Activated T-helper 2 cell treated with anti-CD3 and anti-CD28 coated beads, Interferon-gamma antibody, Interleukin-2, Interleukin-4, amounts not matched to agents 10 μg/mL and 5 μg/mL and 100 μg/mL, durations not matched to agents 14 hours and 24 hours and 36 hours (primary cell): ENCODE measurements around the gene G6PD. TPM values are rescaled to one million over a fixed set of nuclear protein-coding genes. Genes with fewer than 3 reads are reported as not detected.
"Not testable (repeated sequence)": the region's sequence is repeated elsewhere in the genome, so short reads cannot be mapped to it uniquely, and the experiment has no call there.

ENCODE experiments used
- DNase-seq: peaks from one replicate; pipeline ENCODE4 v3.0.0; 2021; ENCODE audit warnings: low spot score
- H3K27ac Mint-ChIP-seq: one replicate; pipeline ENCODE4 v1.8.0; 2021; ENCODE audit warnings: mixed read lengths
- H3K27me3 Mint-ChIP-seq: one replicate; pipeline ENCODE4 v1.8.0; 2021; ENCODE audit warnings: low read depth, mixed read lengths
- H3K36me3 Mint-ChIP-seq: one replicate; pipeline ENCODE4 v1.8.0; 2021; ENCODE audit warnings: low read depth, mixed read lengths
- H3K4me1 Mint-ChIP-seq: one replicate; pipeline ENCODE4 v1.8.0; 2021; ENCODE audit warnings: low read depth, mixed read lengths
- H3K4me3 Mint-ChIP-seq: one replicate; pipeline ENCODE4 v1.8.0; 2021; ENCODE audit warnings: low read depth, mild to moderate bottlenecking, moderate library complexity, mixed read lengths
- H3K9me3 Mint-ChIP-seq: one replicate; pipeline ENCODE4 v1.8.0; 2021; ENCODE audit warnings: mixed read lengths
- intact Hi-C: fragments of 100-400 bp; cut with micrococcal nuclease; formaldehyde crosslinking; loops from one replicate; pipeline ENCODE4 v1.15.1; 2023
- total RNA-seq: library from RNA; stranded (reverse); gene quantifications from 2 replicates; pipeline ENCODE4 v1.2.3, GENCODE V29; 2022

The G6PD gene
- total RNA-seq, 1 donor from 2014 or later, result 82.8 TPM

- H3K27ac Mint-ChIP-seq, DNase-seq, H3K27me3 Mint-ChIP-seq, H3K36me3 Mint-ChIP-seq, H3K9me3 Mint-ChIP-seq, H3K4me3 Mint-ChIP-seq, H3K4me1 Mint-ChIP-seq, intact Hi-C loops: not testable (repeated sequence)
Observed at GRCh38 chrX:154558896-154559295, 12.2 kb upstream of the G6PD start.

DNA sequence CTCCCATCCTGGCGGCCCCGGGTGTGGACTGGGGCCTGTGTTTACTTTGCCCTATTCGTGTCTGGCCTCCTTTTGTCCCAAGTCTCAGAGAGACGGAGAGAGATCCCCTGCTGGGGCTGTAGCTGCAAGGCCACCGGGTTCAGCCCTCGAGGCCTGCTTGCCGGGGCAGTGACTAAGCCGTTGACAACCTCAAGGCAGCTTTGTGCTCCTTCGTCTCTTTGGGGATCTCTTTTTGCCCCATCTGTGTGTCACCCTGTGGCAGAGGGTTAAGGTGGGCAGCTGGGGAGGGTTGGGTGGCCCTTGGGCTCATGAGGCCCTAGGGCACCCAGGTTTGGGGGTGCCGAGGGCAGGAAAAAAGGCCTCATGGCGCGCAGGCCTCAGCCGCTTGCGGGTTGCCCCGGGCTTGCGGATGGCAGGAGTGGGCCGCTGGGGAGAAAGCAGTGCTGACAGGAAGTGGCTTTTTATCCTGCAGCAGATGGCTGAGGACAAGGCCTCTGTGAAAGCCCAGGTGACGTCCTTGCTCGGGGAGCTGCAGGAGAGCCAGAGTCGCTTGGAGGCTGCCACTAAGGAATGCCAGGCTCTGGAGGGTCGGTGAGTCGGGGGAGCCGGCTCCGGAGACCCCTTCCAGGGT, 11.5 kb upstream of the G6PD start:
- DNase-seq, H3K27ac Mint-ChIP-seq, intact Hi-C loops, H3K4me1 Mint-ChIP-seq, H3K27me3 Mint-ChIP-seq, H3K9me3 Mint-ChIP-seq, H3K4me3 Mint-ChIP-seq: not testable (repeated sequence)
- peaks cover 10% of the 10 kb centered on the region for H3K36me3 Mint-ChIP-seq

DNA sequence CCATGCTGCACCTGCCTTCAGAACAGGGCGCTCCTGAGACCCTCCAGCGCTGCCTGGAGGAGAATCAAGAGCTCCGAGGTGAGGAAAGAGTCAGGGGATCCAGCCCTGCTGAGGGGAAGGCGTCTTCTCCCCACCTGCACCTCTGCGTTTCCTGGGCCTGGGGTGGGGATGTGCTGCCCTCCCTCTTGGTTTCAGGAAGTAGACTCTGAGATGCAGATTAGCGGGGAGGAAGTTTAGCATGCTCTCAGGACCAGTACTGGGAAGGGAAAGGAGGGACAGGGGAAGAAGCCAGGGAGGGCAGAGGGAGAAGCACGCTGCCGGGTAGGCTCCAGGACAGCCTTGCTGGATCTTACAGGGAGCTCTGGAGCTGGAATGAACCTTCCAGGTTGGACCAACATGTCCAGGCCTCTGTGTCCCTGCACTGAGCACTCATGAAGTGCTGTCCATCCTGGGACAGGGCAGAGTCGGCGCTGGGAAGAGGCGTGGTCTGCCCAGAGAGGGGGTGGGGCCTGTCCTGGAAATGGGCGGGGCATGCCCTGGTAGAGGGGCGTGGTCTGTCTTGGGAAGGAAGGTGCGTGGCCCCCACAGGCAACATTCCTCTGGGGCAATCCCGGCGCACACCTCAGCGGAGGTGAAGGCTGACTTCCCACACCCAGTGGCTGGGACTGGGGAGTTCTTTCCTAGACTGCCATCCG, 5.6 kb upstream of the G6PD start:
- intact Hi-C loops, DNase-seq, H3K27me3 Mint-ChIP-seq, H3K9me3 Mint-ChIP-seq, H3K27ac Mint-ChIP-seq, H3K4me3 Mint-ChIP-seq: not testable (repeated sequence)
- peaks cover 17% of the 10 kb centered on the region for H3K4me1 Mint-ChIP-seq
- peaks cover 41% of the 10 kb centered on the region for H3K36me3 Mint-ChIP-seq

DNA sequence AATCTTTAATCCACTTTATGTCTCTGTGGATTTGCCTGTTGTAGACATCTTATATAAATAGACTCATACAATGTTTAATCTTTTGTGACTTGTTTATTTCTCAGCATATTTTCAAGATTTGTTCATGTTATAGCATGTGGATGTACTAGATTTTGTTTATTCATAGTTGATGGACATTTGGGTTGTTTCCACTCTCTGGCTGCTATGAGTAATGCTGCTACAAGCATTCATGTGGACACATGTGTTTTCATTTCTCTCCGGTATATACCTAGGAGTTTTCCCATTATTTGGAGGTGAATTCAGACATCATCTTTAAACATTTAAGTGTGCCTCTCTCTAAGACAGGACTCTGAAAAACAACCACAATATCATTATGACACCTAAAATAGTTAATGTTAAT, 3.1 kb upstream of the G6PD start:
- H3K9me3 Mint-ChIP-seq, result no peaks in the 10 kb centered on the region
- no peaks in the 10 kb centered on the region for H3K27me3 Mint-ChIP-seq
- no peak for DNase-seq
- H3K4me1 Mint-ChIP-seq, result peaks cover 21% of the 10 kb centered on the region
- intact Hi-C loops, result no loop called here
- peaks cover 46% of the 10 kb centered on the region for H3K36me3 Mint-ChIP-seq
- H3K4me3 Mint-ChIP-seq, result peak overlapping the region; percentile 42
- no peak overlapping the region for H3K27ac Mint-ChIP-seq

- H3K27ac Mint-ChIP-seq, result peak overlapping the region; percentile 95
- intact Hi-C loops, result no loop called here
- no peaks in the 10 kb centered on the region for H3K27me3 Mint-ChIP-seq
Observed at GRCh38 chrX:154548028-154548316, 1.3 kb upstream of the G6PD start.

GRCh38 chrX:154547245-154548027, 790 bp upstream of the G6PD start, which contains the start of gene IKBKG:
Gene IKBKG, plus strand, starts transcription at chrX:154547620. Its CDS starts 4,383 bp downstream, at chrX:154552003.
- intact Hi-C loops, result no loop called here
- Mint-ChIP-seq H3K36me3 (peaks cover 44% of the 10 kb centered on the region), H3K4me1 (peaks cover 24% of the 10 kb centered on the region), H3K9me3 (no peaks in the 10 kb centered on the region), H3K27me3 (no peaks in the 10 kb centered on the region), H3K4me3 (peak within 1 kb of the TSS; percentile 94), H3K27ac (peak within 1 kb of the TSS; percentile 95)
- DNase-seq, result peak; percentile 86

More at GRCh38 chrX:154548028-154548316, 1.3 kb upstream of the G6PD start:
- H3K4me1 Mint-ChIP-seq, result peaks cover 20% of the 10 kb centered on the region
- no peaks in the 10 kb centered on the region for H3K9me3 Mint-ChIP-seq
- H3K36me3 Mint-ChIP-seq, result peaks cover 42% of the 10 kb centered on the region
- H3K4me3 Mint-ChIP-seq, result peak overlapping the region; percentile 94
- no peak for DNase-seq

DNA sequence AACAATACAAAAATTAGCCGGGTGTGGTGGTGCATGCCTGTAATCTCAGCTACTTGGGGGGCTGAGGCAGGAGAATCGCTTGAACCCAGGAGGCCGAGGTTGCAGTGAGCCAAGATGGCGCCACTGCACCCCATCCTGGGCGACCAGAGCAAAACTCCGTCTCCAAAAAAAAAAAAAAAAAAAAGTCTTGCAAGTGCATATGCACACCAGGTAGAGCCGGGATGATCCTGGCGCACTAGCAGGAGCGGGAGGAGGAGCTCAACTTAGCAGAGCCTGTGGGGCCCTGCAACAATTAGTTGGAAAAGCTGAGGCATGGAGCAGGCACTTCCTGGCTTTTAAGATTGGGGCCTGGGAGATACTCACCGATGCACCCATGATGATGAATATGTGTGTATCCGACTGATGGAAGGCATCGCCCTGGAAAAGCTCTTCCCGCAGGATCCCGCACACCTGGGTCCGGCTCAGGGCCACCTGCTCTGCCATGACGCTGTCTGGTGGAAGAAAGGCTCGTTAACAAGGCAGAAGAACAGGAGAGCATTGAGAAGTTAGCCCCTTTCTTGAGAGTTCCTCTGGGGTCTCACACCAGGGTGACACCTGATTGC, 872 bp downstream of the G6PD start:
- Mint-ChIP-seq H3K9me3 (no peaks in the 10 kb centered on the region), H3K4me1 (peaks cover 27% of the 10 kb centered on the region), H3K4me3 (peak overlapping the region; percentile 73), H3K27me3 (no peaks in the 10 kb centered on the region), H3K27ac (peak overlapping the region; percentile 12), H3K36me3 (peaks cover 34% of the 10 kb centered on the region)
- no peak for DNase-seq
- intact Hi-C loops, result no loop called here

GRCh38 chrX:154542723-154543424, 3.8 kb downstream of the G6PD start:
- no peaks in the 10 kb centered on the region for H3K27me3 Mint-ChIP-seq
- H3K27ac Mint-ChIP-seq, result peak overlapping the region; percentile 84
- H3K36me3 Mint-ChIP-seq, result peaks cover 23% of the 10 kb centered on the region
- H3K4me3 Mint-ChIP-seq, result peak overlapping the region; percentile 70
- peaks cover 18% of the 10 kb centered on the region for H3K4me1 Mint-ChIP-seq
- H3K9me3 Mint-ChIP-seq, result no peaks in the 10 kb centered on the region
- intact Hi-C loops, result no loop called here
- no peak for DNase-seq

DNA sequence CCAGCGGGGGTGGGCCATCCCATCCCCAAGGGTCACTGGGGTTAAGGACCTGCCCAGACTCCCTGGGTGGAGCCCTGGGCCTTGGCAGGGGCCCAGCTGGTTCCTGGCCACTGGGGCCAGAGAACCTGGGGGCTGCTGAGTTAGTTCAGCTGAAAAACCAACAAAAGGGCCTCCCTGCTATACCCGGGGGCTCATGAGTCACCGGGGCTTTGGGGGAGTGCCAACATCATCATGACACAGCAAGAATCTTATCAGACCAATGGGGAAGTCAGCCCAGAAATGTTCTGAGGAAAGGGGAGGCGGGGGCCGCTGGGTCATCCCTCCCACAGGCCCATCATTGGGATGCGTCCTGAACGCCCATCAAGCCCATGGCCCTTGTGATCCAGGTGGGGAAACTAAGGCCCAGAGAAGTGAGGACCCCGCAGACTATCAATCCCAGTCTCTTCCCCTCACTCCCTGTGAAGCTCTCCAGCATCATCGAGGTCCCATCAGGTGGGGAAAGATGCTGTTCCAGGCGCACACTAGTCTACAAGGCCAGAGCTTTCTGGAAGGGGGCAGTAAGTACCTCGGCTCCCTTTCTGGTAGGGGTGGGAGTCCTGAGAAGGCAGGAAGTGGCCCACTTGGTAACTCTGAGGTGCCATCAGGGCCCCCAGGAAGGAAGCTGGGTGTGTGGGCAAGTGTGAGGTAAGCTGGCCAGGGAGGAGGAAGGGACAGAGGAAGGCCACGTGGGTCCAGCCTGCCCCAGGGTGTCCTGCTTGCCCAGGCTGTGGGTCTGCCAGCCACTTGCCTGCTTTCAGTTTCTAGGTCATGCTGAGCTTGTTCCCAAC, 4.5 kb downstream of the G6PD start:
- peak overlapping the region; percentile 70 for H3K4me3 Mint-ChIP-seq
- DNase-seq, result no peak
- peaks cover 22% of the 10 kb centered on the region for H3K36me3 Mint-ChIP-seq
- peaks cover 20% of the 10 kb centered on the region for H3K4me1 Mint-ChIP-seq
- intact Hi-C loops, result no loop called here
- H3K27ac Mint-ChIP-seq, result peak overlapping the region; percentile 84
- no peaks in the 10 kb centered on the region for H3K27me3 Mint-ChIP-seq
- H3K9me3 Mint-ChIP-seq, result no peaks in the 10 kb centered on the region

DNA sequence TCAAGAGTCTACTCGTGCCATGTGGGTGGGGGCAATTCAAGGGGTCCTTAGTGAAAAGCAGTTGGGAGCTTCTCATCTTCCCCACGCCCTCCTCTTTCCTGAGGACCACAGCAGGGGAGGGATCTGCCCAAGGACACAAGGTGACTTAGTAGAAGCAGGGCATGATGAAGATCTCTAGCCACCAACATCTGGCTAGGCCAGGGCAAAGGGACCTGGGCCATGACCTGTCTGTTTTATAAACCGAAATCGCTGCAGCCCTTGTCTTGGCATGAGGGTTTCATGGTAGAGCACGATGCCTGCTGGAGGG, 5.1 kb downstream of the G6PD start:
- no peak for DNase-seq
- peaks cover 20% of the 10 kb centered on the region for H3K4me1 Mint-ChIP-seq
- intact Hi-C loops, result no loop called here
- H3K36me3 Mint-ChIP-seq, result peaks cover 22% of the 10 kb centered on the region
- peak overlapping the region; percentile 84 for H3K27ac Mint-ChIP-seq
- no peaks in the 10 kb centered on the region for H3K27me3 Mint-ChIP-seq
- no peaks in the 10 kb centered on the region for H3K9me3 Mint-ChIP-seq
- no peak overlapping the region for H3K4me3 Mint-ChIP-seq

DNA sequence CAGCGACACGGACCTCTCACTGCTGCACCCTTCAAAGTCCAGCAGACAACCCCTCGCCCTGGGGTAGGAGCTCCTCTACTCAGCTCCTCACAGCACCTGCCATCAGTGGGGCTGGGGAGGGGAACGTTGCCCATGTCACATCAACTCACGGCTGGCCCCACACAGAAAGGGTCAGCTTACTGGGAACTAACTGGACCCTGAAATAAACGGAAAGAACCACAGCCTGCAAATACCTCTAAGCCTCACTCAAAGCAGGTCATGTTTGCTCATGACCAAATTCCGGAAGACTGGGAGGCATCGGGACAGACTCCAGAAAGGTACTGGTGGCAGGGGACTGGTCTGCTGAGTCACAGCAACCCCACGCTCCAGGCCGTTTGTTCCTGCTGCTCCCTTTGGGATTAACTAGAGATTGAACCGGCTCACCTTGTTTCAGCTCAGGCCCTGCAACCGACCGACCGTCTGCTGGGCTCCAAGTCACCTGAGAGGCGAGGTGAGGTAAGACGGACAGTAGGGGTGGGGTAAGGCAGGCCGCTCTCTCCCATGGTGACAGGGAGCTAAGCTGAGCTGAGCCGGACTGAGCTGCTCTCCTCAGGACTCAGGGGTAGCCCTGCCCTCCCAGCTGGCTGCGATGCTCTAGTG, 5.6 kb downstream of the G6PD start:
- Mint-ChIP-seq H3K27me3 (no peaks in the 10 kb centered on the region), H3K9me3 (no peaks in the 10 kb centered on the region), H3K4me1 (peaks cover 18% of the 10 kb centered on the region), H3K4me3 (no peak overlapping the region), H3K27ac (peak overlapping the region; percentile 84), H3K36me3 (peaks cover 21% of the 10 kb centered on the region)
- no peak for DNase-seq
- intact Hi-C loops, result no loop called here
